Epithelial cell of proximal tubule (primary cell): Measurements from ENCODE around the gene ZNRF2. TPM values are rescaled to one million over a fixed set of nuclear protein-coding genes. Genes with fewer than 3 reads are reported as not detected.

Source experiments
- DNase-seq: peaks from one replicate; pipeline ENCODE4 v3.0.0-alpha.2; 2011; ENCODE audit warnings: low read depth
- H3K4me3 ChIP-seq: 2 replicates; pipeline ENCODE4 v1.5.1; 2011; ENCODE audit warnings: low read depth, mild to moderate bottlenecking, low read length
- total RNA-seq: library from RNA; depleted of rRNA; stranded (reverse); fragments of >200 nt; gene quantifications from 2 replicates; pipeline ENCODE4 v1.2.3, GENCODE V29; 2015
- TF ChIP-seq, protein P1 (sequence below): conservative IDR thresholded peaks from 2 replicates; pipeline ENCODE4 v1.5.1; 2012; ENCODE audit warnings: low read depth, mild to moderate bottlenecking, low read length

Gene ZNRF2
- total RNA-seq, 1 donor from 2014 or later = 16.5 TPM

DNA sequence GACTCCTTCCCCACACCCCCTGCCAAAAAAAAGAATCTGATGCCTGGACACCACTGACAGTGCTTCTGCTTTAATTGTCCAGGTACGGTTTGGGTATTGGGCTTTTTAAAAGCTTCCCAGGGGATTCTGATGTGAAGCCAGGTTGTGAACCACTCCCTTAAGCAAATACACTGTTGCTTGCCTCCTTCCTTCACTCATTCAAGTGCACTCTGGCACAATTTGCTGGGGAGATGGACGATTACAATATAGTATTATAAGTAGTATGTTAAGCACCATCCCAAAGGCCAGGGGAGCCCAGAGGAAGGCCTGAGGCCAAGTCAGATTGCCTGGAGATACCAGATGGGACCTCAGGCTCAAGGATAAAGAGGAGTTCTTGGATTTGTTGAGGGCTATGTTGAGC is 12.3 kb upstream of the ZNRF2 start:
- H3K4me3 ChIP-seq = no peak overlapping the region
- TF ChIP-seq, protein P1, sequence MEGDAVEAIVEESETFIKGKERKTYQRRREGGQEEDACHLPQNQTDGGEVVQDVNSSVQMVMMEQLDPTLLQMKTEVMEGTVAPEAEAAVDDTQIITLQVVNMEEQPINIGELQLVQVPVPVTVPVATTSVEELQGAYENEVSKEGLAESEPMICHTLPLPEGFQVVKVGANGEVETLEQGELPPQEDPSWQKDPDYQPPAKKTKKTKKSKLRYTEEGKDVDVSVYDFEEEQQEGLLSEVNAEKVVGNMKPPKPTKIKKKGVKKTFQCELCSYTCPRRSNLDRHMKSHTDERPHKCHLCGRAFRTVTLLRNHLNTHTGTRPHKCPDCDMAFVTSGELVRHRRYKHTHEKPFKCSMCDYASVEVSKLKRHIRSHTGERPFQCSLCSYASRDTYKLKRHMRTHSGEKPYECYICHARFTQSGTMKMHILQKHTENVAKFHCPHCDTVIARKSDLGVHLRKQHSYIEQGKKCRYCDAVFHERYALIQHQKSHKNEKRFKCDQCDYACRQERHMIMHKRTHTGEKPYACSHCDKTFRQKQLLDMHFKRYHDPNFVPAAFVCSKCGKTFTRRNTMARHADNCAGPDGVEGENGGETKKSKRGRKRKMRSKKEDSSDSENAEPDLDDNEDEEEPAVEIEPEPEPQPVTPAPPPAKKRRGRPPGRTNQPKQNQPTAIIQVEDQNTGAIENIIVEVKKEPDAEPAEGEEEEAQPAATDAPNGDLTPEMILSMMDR = no peak
- DNase-seq = no peak

DNA sequence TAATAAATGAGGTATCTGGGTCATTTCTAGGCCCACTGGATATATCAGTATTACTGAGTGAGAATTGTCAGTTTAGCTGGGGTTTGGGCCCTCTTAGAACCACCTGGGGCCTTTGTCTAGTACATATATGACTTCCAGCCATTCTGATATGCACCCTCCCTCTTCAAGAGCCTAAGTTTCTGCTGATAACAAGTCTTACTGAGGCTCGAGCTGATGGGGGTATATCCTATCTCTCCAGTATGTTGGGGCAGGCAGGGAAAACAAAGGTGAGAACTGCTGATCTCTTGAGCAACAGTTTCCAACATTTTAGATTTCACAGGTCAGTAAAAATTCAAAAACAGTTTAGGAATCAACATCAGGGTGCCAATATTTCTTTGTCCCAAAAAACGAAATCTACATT is 10.8 kb upstream of the ZNRF2 start:
- DNase-seq = no peak
- H3K4me3 ChIP-seq = no peak overlapping the region
- TF ChIP-seq, protein P1 = no peak

- TF ChIP-seq, protein P1 = no peak
- no peak for DNase-seq
- no peak overlapping the region for H3K4me3 ChIP-seq
Observed at GRCh38 chr7:30274641-30275040, 9.8 kb upstream of the ZNRF2 start.

DNA sequence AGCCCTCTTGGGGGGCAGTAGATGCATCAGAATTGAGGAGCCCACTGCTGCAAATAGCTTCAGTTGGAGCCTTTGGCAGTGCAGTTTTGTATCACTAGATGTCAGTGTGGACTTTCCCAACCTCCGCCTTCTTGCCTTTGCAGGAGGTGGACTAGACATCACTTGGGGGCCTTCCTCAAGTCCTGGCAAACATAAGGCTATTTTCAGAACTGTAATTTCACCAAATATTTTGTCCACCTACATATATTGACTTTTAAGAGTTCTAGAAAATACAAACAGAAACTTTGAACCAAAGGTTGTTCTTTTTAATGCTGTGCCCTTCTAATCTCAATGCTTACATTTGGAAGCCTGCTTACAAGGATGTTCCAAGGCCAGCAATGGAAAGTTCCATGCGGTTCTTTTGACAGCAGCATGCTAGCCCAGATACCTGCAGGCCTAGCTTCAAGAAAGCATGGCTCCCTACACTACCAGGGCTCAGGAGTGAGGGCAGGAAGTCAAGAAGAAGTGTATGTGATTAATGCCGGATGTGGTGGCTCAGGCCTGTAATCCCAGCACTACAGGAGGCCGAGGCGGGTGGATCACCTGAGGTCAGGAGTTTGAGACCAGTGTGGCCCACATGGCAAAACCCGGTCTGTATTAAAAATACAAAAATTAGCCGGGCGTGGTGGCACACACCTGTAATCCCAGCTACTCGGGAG is 8.0 kb upstream of the ZNRF2 start:
- no peak for DNase-seq
- H3K4me3 ChIP-seq = no peak overlapping the region
- TF ChIP-seq, protein P1 = peak; percentile 83

- TF ChIP-seq, protein P1 = no peak
- H3K4me3 ChIP-seq = no peak overlapping the region
- no peak for DNase-seq
Observed at GRCh38 chr7:30278376-30278775, 6.0 kb upstream of the ZNRF2 start.

GRCh38 chr7:30278849-30279652 is 5.3 kb upstream of the ZNRF2 start:
- no peak for DNase-seq
- H3K4me3 ChIP-seq = no peak overlapping the region
- TF ChIP-seq, protein P1 = no peak

DNA sequence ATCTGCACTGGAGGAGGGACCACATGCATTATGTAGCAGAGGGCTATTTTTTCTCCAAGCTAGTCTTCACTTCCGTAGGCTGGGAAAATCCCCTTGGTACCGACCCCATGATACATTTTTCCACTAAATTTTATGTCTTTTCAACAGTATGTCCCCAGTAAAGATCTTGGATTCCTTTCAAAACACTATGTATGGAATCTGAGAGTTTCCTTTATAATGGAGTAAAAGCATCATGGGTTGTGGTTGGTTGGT is 4.8 kb upstream of the ZNRF2 start:
- TF ChIP-seq, protein P1 = no peak
- DNase-seq = no peak
- no peak overlapping the region for H3K4me3 ChIP-seq
